ENCODE data around the gene SLC22A16.
"Not testable (repeated sequence)": the region's sequence is repeated elsewhere in the genome, so short reads cannot be mapped to it uniquely, and the experiment has no call there.

Gene SLC22A16

DNA sequence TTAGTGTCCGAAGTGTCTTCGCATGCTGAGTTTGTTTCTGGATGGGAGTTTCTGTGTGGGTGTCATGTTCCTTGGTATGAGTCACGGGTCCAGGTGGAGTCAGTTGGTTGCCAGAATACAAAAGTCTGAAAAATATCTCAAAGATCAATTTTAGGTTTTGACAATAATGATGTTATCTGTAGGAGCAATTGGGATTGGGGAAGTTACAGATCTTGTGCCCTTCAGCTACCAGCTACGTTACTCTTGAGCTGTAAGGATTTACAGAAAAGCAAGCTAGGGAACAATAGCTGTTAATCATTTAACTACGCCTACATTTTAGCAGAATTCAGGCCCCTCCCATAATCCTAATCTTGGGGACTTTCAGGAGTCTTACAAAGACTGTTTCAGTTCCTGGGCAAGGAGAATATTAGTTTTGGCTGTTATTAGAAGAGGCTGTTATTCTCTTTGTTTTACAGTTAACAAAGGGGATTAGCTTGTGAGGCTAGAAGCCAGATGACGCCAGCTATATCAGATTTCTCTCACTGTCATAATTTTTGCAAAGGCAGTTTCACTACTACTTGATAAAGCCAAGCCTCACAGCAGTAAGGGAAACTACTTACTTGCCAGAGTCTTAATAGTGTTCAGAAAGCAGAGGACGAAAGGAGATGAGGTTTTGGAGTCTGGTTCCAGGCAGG is 15.4 kb upstream of the SLC22A16 start:
- in situ Hi-C loops (cut with MboI; ENCODE audit: low sequenced_read_pairs) = no loop called here

DNA sequence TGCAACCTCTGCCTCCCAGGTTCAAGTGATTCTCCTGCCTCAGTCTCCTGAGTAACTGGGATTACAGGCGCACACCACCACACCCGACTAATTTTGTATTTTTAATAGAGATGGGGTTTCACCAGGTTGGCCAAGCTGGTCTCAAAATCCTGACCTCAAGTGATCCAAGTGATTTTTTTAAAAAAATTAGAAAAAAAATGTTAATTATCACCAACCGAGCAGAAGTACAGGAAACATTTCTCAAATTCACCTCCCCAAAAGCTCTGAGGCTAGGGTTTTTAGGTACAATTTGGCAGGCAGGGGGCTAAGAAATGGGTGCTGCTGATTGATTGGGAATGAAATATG is 14.9 kb upstream of the SLC22A16 start:
- in situ Hi-C loops (cut with MboI; ENCODE audit: low sequenced_read_pairs) = no loop called here

DNA sequence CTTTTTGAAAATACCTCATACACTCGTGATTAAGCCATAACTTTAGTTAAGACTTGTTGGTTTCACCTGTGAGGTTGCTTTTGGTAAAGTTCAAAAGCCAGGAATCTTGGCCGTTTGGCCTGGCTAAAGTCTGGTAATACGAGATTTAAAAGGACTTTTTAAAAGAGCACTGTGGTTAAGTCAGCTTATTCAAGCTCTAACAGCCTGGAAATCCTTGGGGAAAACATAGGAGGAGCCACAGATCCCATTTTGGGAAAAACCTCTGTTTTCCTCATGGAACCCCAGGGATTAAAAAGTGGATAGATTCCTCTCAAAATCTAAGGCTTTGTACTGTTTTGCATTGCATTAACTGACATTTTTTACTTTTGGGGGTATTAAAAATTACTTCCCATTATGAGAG is 13.7 kb upstream of the SLC22A16 start:
- in situ Hi-C loops (cut with MboI; ENCODE audit: low sequenced_read_pairs) = no loop called here

DNA sequence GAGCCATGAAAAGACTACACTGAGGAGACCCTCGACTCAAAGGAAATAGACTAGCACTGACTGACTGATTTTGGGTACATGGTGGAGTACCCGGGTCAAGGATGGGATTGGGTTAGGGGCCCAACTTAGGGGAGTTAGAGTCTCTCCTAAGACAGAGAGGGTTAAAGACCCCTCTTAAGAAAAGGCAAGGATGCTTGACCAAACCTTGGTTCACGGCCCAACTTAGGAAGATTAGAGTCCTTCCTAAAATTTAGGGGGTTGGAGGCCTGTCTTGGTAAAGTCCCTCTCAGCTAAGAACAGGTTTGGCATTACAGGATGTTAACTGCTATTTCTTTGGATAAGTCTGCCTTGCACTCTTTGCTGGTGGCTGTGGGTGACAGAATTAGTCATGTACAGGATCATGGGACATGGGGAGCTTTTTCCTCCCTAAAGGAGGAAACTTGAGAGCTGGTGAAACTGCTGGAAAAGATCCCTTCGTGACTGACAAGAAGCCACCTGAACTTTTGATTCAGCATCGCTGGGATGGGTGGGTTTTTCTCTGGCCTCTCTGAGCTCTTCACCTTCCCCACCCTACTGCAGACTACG is 12.3 kb upstream of the SLC22A16 start:
- in situ Hi-C loops (cut with MboI; ENCODE audit: low sequenced_read_pairs) = no loop called here

DNA sequence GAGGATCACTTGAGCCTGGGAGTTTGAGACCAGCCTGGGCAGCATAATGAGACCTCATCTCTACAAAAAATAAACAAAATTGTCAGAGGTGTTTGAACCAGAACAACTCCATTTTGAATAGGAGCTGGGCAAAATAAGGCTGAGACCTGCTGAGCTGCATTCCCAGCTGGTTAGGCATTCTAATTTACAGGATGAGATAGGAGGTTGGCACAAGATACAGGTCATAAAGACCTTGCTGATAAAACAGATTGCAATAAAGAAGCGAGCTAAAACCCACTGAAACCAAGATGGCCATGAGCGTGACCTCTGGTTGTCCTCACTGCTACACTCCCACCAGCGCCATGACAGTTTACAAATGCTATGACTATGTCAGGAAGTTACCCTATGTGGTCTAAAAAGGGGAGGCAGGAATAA is 11.6 kb upstream of the SLC22A16 start:
- in situ Hi-C loops (cut with MboI; ENCODE audit: low sequenced_read_pairs) = not testable (repeated sequence)

DNA sequence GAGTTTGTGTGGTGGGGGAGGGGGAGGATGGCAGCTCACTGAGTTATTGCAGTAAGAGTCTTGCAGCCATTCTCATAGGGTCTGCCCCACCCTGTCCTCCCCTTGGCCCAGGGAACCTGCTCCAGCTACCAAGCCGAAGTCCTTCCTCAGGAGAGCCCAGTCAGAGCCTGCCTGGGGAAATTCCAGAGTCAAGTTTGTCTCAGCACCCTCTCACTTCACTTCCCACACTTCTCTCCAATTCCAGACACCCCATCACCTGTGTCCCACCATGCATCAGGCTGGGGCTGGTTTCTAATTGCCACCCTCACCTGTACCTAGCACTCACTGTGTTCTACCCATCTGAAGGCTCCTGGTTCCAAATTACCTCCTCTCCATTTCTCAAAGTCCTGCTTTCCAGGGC is 10.3 kb upstream of the SLC22A16 start:
- in situ Hi-C loops (cut with MboI; ENCODE audit: low sequenced_read_pairs) = no loop called here

DNA sequence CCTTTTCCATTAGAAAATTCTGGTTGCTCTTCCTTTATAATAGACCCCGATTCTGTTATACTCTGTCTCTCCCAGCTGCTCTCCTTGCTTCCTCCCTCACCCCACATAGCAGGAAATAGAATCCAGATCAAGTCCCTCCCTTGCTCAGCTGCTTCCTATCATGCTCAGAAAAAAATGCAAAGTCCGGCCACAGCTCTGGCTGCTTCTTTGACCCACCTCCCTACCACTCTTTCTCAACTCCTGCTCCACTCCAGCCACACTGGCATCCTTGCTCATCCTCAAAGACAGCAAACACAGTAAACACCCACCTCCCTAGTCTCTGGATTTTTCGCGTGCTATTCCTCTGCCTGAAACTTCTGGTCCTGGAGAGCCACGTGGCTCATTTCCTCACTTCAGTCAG is 9.1 kb upstream of the SLC22A16 start:
- in situ Hi-C loops (cut with MboI; ENCODE audit: low sequenced_read_pairs) = no loop called here

DNA sequence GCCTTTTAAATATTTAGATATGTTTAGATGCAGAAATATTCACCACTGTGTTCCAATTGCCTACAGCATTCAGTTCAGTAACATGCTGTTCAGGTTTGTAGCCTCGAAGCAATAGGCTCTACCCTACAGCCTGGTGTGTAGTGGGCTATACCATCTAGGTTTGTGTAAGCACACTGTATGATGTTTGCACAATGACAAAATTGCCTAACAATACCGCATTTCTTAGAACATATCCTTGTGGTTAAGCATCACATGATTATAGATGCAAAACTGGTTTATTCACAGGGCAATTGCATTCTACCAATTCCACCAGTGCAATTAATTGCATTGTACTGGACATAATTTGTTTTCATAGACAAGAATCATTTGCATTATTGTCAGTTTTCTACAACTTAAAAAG is 7.9 kb upstream of the SLC22A16 start:
- in situ Hi-C loops (cut with MboI; ENCODE audit: low sequenced_read_pairs) = no loop called here

DNA sequence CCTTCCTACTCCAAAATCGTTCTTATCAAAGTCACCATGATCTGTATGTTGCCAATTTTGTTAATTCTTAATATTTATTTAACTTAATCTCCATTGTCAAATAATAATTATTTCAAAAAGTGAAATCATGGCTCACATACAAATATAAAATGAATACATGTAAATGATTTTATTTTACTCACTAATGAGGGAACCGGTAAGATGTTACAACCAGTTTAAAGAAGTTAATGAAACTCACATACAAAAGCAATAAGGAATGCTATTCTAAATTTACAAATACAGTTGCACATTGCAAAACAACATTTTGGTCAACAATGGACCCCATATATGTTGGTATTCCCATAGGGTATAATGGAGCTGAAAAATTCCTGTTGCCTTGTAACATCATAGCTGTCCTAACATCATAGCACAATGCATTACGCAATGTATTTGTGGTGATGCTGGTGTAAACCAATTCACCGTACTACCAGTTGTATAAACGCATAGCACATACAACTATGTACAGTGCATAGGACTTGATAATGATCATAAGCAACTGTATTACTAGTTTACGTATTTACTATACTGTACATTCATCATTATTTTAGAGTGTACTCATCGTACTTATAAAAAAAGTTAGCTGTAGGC is 6.5 kb upstream of the SLC22A16 start:
- in situ Hi-C loops (cut with MboI; ENCODE audit: low sequenced_read_pairs) = no loop called here

DNA sequence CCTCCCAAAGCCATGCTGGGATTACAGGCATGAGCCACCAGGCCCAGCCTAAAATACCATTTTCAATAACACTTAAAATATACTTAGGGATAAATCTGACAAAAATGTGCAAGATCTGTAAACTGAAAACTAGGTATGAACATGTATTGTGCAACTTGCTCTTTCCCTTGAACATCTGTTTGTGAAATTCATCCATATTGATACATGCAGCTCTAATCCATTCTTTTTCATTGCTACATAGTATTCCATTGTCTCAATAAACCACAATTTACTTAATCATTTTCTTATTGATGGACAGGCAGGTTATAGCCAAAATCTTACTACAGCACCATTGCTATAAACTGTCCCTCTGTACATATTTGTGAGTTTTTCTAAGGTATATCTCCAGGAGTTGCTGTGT is 4.7 kb upstream of the SLC22A16 start:
- in situ Hi-C loops (cut with MboI; ENCODE audit: low sequenced_read_pairs) = no loop called here

DNA sequence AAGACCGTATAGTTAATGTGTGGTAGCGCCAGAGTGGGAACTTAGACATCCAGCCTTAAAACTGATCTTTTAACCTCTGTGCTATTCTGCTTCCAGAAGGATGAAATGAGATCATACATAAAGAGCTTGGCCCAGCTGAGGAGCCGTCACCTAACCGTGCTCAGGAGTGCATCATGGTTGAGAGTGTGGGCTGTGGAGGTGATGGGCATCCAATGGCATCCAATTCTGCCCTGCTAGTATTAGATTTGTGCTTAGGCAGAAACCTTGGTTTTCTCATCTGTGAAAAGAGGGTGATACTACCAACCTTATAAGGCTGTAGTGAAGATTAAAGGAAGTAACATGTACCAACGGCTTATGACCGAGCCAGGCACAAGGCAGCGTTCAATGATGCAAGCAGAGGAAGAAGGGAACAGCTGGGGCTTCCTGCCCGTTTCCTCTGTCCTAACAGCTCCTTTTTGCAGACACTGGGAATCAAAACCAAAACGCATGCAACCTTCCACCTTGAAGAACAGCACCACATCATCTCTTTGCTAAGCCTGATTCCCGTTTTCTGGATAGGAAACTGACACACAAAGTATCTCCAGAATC is 1.3 kb downstream of the SLC22A16 start:
- in situ Hi-C loops (cut with MboI; ENCODE audit: low sequenced_read_pairs) = no loop called here

DNA sequence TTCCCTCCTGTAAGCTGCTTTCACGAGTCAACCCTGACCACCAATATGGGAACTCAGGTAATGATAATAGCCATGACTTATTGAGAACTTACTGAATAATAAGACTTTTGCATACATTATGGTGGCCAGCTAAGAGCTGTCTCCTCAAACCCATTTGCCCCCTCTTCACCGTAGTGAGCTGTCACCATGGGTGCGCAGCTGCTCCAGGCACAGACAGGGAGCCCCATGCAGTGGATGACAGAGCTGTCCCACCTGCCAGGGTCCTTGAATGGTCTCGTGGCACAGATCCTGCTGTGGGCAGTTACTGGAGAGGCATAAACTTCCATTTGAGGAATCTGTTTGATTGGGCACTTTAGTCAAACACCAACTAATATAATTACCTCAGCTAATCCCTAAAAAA is 1.9 kb downstream of the SLC22A16 start:
- in situ Hi-C loops (cut with MboI; ENCODE audit: low sequenced_read_pairs) = no loop called here

DNA sequence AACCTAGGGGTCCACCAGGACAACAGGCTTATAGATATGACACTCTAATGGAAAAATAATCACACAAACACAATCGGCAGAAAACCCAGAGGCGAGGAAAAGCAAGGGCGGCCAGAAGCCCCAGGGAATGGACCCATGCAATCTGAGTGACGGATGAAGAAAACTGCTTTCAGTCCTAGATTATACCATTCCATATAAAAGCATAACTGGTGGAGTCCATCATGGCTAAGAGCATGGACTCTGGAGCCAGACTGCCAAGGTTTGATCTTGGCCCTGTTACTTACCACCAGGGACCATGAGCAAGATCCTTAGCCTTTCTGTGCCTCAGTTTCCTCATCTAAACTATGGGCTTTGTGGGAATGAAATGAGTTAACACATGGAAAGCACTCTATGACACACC is 3.7 kb downstream of the SLC22A16 start:
- in situ Hi-C loops (cut with MboI; ENCODE audit: low sequenced_read_pairs) = no loop called here

DNA sequence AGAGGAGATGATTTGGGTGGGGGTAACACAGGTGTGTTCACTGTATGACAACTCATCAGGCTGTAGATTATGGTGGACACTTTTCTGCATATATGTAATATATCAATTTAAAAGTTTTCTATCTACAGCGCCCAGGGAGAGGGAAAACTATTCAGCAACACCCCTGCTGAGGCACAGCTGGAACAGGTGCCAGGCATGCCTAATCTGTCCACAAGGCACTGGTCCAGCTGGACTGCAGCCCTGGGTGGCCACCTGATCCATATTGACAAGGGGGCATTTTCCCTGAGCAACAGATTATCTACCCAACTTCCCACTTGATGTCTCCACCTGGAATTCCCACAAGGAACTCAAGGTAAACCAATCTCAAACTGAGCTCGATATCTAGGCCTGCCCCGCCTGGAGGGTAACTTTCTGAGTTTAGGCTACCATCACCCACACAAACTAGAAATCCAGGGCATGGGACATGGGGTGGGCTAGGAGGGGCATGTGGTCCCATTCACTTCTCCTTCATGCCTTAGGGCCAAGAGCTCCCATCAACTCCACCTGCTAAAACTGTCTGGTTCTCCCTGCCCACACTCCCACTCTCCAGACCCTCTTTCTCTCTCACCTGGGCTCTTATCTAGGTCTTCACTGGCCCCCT is 4.6 kb downstream of the SLC22A16 start:
- in situ Hi-C loops (cut with MboI; ENCODE audit: low sequenced_read_pairs) = no loop called here

DNA sequence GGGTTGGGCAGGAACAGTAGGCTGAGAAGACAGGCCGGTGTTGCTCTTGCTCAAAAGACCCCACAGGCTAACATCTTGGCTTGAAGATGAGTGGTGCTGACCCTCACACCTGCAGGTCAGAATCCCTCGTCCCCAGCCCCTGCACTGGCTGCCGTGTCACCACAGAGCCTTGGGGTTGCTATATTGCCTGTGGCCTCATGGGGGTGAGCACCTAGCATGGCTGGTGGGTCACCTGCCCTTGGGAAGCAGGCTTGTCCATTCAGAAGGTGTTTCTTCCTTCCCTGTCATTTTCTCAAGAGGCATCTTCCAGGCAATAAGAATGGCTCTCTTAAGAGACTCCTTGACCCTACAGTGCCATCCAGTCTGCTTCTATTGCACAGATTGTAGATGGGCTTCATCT is 7.7 kb downstream of the SLC22A16 start:
- in situ Hi-C loops (cut with MboI; ENCODE audit: low sequenced_read_pairs) = no loop called here

DNA sequence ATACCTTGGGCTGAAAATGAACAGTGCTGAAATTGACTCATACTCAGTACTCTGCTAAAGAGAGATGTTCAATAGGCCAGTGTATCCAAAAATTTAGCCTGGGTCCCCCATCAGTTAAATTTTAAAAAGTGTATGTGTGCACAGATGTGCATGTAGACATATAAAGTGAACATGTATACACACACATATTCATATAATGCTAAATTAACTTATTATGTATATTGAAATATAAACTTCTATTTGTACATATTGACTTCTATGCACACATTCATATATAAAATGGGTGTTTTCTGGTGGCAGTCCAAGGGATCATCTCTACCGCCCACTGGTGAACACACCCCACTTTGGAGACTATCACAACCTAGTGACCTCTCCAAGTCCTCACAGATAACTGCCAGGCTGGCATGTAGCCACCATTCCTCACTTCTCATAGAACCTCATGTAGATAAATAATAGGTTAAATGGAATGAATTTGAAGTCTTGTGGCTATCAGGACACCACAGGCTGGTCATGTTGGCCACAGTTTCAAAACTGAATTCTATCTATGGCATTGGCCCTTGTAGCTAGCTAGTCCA is 8.8 kb downstream of the SLC22A16 start:
- in situ Hi-C loops (cut with MboI; ENCODE audit: low sequenced_read_pairs) = no loop called here

DNA sequence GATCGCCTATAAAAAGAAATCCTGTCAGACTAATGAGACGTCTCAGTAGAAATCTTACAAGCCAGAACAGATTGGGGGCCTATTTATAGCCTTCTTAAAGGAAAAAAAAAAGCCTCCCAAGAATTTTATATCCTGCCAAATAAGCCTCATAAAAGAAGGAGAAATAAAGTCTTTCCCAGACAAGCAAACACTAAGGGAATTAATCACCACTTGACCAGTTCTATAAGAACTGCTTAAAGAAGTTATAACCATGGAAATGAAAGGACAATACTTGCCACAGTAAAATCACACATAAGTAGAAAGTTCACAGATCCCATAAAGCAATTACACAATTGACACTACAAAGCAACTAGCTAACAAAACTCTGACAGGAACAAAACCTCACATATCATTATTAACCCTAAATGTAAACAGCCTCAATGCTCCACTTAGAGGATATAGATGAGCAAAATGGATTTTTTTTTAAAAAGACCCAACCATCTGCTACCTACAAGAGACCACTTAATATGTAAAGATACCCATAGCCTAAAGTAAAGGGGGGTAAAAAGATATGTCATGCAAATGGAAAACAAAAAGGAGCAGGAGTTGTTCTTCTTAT is 13.4 kb downstream of the SLC22A16 start:
- in situ Hi-C loops (cut with MboI; ENCODE audit: low sequenced_read_pairs) = no loop called here

DNA sequence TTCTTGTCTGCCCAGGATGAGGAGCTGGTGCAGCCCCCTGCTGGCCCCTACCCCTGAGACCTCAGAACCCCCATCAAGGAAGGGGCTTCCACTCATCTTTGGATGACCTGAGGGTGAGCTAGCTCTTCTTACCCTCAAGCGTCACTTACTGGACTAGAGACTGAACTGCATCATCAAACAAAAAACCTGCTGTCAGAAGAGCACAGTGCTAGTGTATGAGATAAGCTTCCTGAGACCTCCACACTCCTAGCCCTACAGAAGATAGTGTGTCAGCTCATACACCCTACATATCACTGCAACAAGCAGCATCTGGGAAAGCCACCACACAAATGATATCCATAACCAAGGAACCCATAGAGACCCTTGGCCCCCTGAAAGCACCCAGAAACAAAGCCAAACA is 15.0 kb downstream of the SLC22A16 start:
- in situ Hi-C loops (cut with MboI; ENCODE audit: low sequenced_read_pairs) = no loop called here

DNA sequence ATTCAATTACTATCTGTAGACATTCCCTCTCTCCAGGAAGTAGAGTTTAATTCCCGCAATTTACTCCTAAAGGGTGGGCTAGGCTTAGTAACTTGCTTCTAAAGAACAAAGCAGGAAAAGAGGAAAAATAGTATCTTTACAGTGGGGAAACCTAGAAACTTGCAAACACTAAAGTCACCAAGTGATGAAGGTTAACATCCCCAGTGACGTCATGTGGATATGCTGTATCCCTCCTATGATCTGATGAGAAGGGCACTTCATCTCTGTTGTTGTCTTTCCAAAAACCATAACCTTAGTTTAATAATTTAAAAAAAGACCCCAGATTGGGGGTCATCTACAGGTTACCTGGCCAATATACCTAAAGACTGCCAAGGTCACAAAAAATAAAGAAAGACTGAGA is 17.3 kb downstream of the SLC22A16 start:
- in situ Hi-C loops (cut with MboI; ENCODE audit: low sequenced_read_pairs) = no loop called here

DNA sequence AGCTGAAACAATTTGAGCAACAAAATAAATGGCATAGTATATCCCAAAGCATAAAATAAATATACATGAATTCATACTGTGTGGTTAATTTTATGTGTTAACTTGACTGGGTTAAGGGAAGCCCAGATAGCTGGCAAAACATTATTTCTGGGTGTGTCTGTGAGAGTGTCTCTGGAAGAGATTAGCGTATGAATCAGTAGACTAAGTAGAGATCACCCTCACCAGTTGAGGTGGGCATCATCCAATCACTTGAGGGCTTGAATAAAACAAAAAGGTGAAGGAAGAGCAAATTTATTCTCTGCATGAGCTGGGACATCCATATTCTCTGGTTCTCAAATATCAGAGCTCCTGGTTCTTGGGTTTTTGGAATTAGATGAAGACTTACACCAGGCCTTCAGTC is 17.9 kb downstream of the SLC22A16 start:
- in situ Hi-C loops (cut with MboI; ENCODE audit: low sequenced_read_pairs) = no loop called here

DNA sequence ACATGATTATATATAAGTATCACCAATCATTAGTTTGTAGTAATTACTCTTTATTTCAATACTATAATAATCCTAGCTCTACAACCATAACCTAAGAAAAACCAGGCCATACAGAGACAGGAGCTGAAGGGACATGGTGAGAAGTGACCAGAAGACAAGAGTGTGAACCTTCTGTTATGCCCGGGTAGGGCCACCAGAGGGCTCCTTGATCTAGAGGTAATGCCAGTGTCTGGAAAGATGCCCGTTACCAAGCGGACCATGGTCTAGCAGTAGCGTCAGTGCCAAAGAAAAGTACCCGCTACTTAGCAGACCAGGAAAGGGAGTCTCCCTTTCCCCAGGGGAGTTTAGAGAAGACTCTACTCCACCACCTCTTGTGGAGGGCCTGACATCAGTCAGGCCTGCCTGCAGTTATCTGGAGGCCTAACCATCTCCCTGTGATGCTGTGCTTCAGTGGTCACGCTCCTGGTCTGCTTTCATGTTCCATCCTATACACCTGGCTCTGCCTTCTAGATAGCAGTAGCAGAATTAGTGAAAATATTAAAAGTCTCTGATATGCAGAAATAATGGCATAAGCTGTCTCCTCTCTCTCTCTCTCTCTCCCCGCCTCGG is 18.7 kb downstream of the SLC22A16 start:
- in situ Hi-C loops (cut with MboI; ENCODE audit: low sequenced_read_pairs) = not testable (repeated sequence)
